ENCODE data around the gene UQCRQ.

Gene UQCRQ

GRCh38 chr5:132834057-132834456 lies 32.4 kb upstream of the UQCRQ start:
- TF ChIP-seq CTCF (IDR thresholded peaks at IDR 0.05; ENCODE audit: low read length) (no peak), EZH2 (IDR thresholded peaks at IDR 0.05; ENCODE audit: borderline replicate concordance, low read length) (no peak)
- H3K4me2 ChIP-seq (ENCODE audit: low read length): no peak overlapping the region
- no peaks in the 10 kb centered on the region for H3K27me3 ChIP-seq (ENCODE audit: insufficient read depth, low read length)
- no peaks in the 10 kb centered on the region for H3K36me3 ChIP-seq (ENCODE audit: insufficient read depth, low read length)
- no peaks in the 10 kb centered on the region for H4K20me1 ChIP-seq (ENCODE audit: insufficient read depth, low read length)
- no peak overlapping the region for H3K4me3 ChIP-seq (ENCODE audit: low read depth, low read length, poor library complexity, severe bottlenecking)
- peaks cover 5% of the 10 kb centered on the region for H3K4me1 ChIP-seq (ENCODE audit: insufficient read depth, low read length, severe bottlenecking)
- H3F3A ChIP-seq (ENCODE audit: insufficient read depth, low read length): no peaks in the 10 kb centered on the region
- H3K9me2 ChIP-seq (ENCODE audit: low read depth, low read length): no peaks in the 10 kb centered on the region
- H3K79me2 ChIP-seq (ENCODE audit: insufficient read depth, low read length): no peaks in the 10 kb centered on the region
- H3K9me3 ChIP-seq (ENCODE audit: low read length): no peaks in the 10 kb centered on the region
- H2AFZ ChIP-seq (ENCODE audit: low read length): no peak overlapping the region
- no peak overlapping the region for H3K27ac ChIP-seq (ENCODE audit: low read depth, low read length, poor library complexity, severe bottlenecking)
- no peak overlapping the region for H3K9ac ChIP-seq (ENCODE audit: low read length)

- H3K27me3 ChIP-seq (ENCODE audit: insufficient read depth, low read length): no peaks in the 10 kb centered on the region
- no peaks in the 10 kb centered on the region for H3K9me3 ChIP-seq (ENCODE audit: low read length)
- no peaks in the 10 kb centered on the region for H3F3A ChIP-seq (ENCODE audit: insufficient read depth, low read length)
- no peaks in the 10 kb centered on the region for H3K9me2 ChIP-seq (ENCODE audit: low read depth, low read length)
- no peaks in the 10 kb centered on the region for H4K20me1 ChIP-seq (ENCODE audit: insufficient read depth, low read length)
- H3K4me3 ChIP-seq (ENCODE audit: low read depth, low read length, poor library complexity, severe bottlenecking): no peak overlapping the region
- H3K36me3 ChIP-seq (ENCODE audit: insufficient read depth, low read length): no peaks in the 10 kb centered on the region
- H3K79me2 ChIP-seq (ENCODE audit: insufficient read depth, low read length): no peaks in the 10 kb centered on the region
- no peak overlapping the region for H2AFZ ChIP-seq (ENCODE audit: low read length)
- H3K4me1 ChIP-seq (ENCODE audit: insufficient read depth, low read length, severe bottlenecking): no peaks in the 10 kb centered on the region
- H3K27ac ChIP-seq (ENCODE audit: low read depth, low read length, poor library complexity, severe bottlenecking): no peak overlapping the region
- no peak overlapping the region for H3K4me2 ChIP-seq (ENCODE audit: low read length)
- no peak overlapping the region for H3K9ac ChIP-seq (ENCODE audit: low read length)
- TF ChIP-seq EZH2 (IDR thresholded peaks at IDR 0.05; ENCODE audit: borderline replicate concordance, low read length) (no peak), CTCF (IDR thresholded peaks at IDR 0.05; ENCODE audit: low read length) (no peak)
Observed at GRCh38 chr5:132836852-132837251, 29.6 kb upstream of the UQCRQ start.

- TF ChIP-seq EZH2 (IDR thresholded peaks at IDR 0.05; ENCODE audit: borderline replicate concordance, low read length): no peak
- TF ChIP-seq CTCF (IDR thresholded peaks at IDR 0.05; ENCODE audit: low read length): no peak
- Histone ChIP-seq H3K27ac (ENCODE audit: low read depth, low read length, poor library complexity, severe bottlenecking) (no peak overlapping the region), H3K4me3 (ENCODE audit: low read depth, low read length, poor library complexity, severe bottlenecking) (no peak overlapping the region), H3K27me3 (ENCODE audit: insufficient read depth, low read length) (no peaks in the 10 kb centered on the region), H3K9me2 (ENCODE audit: low read depth, low read length) (no peaks in the 10 kb centered on the region), H3K9ac (ENCODE audit: low read length) (no peak overlapping the region), H3F3A (ENCODE audit: insufficient read depth, low read length) (no peaks in the 10 kb centered on the region), H3K36me3 (ENCODE audit: insufficient read depth, low read length) (no peaks in the 10 kb centered on the region), H4K20me1 (ENCODE audit: insufficient read depth, low read length) (no peaks in the 10 kb centered on the region), H3K4me2 (ENCODE audit: low read length) (no peak overlapping the region), H3K4me1 (ENCODE audit: insufficient read depth, low read length, severe bottlenecking) (no peaks in the 10 kb centered on the region), H3K79me2 (ENCODE audit: insufficient read depth, low read length) (no peaks in the 10 kb centered on the region), H2AFZ (ENCODE audit: low read length) (no peak overlapping the region), H3K9me3 (ENCODE audit: low read length) (no peaks in the 10 kb centered on the region)
Observed at GRCh38 chr5:132837868-132838267, 28.6 kb upstream of the UQCRQ start.

All from OCI-LY1 (cell line).